HG03025 (cell line): ENCODE results near the gene AP4B1.

Source experiments
- ATAC-seq: cut with Tn5 transposase; IDR thresholded peaks from one replicate; pipeline ENCODE4 v1.9.1; 2021; ENCODE audit warnings: mild to moderate bottlenecking, moderate library complexity; ENCODE audit not compliant: unreplicated experiment, low FRiP score

Gene AP4B1

DNA sequence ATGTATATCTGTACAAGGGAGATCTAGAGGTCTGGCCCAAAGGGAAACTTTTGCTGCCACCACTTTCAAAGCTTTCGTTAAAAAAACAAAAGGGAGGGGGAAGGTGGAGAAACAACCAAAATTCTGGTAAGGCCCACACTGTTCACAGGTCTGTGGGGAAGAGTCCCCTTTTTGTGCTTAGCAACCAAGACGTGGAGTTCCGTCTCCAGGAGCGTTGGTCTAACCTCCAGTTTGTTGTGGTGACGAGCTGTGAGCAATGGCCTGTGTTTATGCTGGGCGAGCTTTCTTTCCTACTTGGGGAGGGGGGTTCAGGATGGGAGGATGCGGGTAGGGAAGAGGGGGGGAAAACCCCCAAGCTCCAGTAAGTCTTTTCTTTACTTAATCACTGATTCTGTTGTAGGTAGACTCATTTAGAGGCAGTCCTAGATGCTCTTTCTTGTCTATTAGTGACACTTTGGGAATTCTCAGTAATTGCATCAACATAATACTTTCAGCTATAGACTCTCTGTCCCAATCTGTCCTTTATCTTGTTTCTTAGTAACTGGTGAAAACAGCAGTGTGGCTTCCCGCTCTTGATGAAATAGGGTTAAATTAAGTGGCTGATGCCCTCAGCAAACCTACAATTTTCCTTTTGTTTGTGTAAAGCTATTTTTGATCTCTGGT is 26.0 kb upstream of the AP4B1 start:
- ATAC-seq, result peak; percentile 10

DNA sequence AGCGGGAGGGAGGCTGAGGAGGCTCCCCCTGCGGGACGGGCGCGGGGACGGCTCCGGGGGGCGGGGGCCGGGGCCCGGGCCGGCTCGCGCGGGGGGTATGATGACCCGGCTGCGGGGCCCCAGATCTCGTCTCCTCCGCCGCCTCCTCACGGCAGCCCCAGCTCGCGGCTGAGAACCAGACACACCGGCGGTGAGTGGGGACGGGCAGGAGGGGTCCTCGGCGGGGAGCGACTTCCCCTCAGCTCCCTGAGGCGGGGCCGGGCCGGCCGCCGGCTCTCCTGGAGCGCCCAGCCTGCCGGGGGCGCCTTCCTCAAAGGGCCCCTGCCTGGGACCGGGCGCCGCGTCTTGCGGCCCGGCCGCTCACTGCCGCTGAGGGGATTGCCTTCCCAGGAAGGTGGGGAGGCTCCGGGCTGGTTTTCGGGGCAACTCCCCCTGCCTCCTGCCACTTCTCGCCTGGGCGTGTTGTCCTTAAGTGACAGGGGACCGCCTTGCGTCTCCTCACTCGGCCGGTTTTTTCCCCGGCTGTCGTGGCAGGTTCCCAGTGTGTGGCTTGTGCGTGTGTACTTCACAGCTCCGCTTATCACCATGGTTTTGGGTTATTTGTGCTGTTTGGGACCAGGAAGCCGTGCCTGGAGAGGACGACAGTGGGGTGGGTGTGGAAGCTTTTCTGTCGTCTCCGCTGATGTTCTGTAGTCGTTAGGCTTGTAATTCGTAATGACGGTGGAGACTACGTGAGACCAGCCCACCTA is 25.3 kb upstream of the AP4B1 start:
- peak; percentile 47 for ATAC-seq

DNA sequence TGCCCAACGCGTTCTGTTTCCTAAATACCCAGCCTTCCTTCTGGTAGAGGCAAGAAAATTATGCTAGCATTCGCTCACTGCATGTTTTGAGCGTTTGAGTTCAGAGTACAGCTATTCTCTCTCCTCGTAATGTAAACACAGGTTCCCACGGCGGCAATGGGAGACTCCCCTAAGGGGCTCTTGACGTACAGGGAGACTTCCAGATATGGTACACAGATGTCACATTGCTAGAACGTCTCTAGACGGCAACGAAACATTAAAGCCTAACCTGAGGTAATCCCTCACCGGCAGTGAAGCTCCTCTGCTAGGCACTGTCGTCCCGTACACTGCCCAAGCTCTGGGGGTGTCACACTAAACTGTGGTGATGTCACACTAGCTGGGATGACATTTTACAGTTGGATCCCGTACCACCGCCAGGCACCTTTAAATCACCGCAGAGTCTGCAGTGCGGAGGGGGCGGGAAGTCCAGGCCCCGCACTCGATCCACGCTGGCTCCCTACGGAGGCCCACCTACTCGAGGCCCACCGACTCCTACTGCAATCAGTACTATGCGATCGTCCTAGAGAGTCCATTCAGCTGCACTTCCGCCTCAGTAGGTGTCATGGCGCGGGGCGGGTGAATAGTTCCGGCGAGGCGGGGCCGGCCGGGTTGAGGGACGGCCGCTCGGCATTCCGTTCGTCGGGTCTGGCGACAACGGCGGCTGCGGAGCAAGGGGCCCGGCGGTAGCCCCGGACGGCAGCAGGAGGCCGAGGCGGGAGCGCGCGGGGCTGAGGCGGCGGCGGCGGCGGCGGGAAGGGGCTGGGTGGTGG is 24.5 kb upstream of the AP4B1 start, which contains the start of gene HIPK1:
Gene HIPK1, plus strand, starts transcription at position 384 of the 809 bp plus-strand sequence.
- ATAC-seq, result peak; percentile 71

DNA sequence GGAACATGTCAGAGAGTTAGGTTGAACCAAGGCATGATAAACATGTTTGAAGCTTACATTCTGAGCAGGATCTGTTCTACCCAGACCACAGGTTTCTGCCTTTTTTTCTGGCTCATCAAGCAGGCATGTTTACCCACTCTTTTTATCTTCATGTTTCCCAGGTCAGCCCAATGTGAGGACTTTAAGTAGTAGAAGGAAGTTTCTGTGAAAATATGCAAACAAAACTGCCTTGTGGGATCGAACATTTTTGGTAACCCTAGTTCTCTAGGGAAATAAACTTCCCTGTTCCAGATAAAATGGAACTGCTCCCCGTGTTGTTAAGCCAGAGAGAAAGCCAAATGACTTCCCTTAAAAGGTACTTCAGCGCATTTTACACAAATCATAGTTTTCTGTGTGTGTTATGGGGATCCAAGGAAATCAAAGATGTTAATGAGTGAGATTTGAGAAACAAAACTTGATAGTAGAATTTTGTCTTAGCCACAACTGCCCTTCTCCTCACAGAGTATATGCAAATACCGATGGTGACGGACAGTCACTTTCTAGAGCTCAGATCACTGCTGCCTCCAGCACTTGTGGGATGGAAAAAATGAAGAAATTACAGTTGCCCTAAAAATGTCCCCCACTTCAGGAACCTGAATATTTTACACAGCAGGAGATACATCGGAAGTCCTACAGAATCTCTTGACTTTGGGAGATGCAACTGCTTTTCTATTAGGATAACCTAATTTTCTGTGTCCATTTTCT is 23.8 kb upstream of the AP4B1 start:
- ATAC-seq, result no peak

DNA sequence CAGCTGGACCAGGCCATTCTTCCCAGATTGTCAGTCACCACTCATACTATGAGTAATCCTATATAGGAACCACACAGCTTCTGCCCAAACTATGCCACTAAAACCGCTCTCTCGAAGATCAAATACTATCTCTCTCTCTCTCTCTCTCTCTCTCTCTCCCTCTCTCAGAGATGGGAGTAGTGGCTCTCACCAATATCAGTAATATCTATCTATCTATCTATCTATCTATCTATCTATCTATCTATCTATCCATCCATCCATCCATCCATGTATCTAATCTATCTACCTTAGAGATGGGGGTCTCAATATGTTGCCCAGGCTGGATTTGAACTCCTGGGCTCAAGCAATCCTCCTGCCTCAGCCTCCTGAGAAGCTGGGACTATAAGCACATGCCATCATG is 19.9 kb upstream of the AP4B1 start:
- no peak for ATAC-seq

DNA sequence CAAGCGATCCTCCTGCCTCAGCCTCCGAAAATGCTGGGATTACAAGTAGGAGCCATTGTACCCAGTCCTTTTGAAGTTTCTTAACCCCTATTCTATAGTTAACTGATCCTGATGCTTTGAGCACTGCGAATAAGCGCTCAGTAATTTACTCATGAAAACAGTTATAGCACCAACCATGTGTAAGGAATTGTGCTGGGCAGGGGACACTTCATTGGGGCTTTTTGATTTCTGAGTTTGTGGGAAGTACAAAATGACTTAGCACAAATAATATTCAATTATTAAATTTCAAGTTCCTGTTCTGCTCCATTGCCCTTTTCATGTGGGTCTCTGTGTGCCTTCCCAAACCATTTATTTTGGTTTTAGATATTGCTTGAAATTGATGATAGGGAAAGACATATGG is 18.4 kb upstream of the AP4B1 start:
- no peak for ATAC-seq

DNA sequence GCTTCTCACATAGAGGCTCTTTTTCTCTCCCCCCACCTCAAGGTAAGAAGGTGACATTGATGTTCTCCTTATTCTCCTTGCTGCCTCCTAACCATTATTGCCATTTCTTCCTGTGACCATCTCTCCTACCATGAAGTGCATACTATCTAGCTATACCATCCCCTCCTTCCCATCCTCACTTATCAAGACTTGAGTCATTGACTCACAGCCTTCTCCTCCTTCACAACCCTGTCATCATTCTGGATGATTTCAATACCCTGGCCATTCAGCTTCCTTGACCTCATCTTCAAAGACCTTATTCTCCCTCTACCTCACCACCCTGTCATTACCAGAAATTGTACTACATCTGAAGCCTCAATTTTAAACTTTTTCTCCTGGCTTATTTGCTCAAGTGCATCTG is 13.6 kb upstream of the AP4B1 start:
- no peak for ATAC-seq

DNA sequence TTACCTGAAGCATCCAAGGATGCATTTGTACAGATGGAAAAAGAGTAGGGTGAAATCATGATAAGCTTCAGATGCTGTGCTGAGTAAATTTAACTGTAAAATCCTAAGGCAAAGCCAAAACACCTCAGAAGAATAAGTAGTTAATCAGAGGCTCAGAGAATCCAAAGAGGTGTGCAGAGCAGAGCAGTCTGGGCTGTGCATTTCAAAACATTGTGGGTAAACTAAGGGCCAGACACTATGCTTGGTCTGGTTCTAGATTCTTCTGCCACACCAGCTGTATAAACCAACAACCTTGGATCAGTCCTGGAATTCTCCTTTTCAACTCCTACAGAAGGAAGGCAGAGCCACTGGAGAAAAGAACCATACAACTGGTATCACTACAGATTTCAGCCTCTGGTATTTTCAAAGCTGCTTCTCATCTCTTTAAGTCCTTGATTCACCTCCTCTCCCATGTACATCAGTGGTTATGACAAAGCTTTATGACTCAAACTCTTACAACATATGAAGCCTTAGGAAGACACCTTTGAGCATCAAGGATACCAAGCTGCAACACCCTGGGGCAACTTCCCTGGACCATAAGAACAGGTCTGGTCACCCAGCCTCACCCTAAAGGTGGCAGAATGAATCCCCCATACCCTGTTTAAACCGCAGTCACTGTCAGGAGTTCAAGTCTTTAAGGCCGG is 12.9 kb upstream of the AP4B1 start:
- no peak for ATAC-seq

DNA sequence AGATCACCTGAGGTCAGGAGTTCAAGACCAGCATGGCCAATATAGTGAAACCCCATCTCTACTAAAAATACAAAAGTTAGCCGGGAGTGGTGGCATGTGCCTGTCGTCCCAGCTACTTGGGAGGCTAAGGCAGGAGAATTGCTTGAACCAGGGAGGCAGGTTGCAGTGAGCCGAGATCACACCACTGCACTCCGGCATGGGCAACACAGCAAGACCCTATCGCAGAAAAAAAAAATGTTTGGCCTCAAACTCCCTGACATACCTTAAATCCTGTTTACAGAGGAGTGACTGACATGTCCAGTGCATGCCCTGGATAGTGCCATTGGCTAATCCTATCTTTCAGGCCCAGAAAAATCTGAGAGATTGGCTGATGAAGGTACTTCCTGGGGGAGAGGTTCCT is 12.4 kb upstream of the AP4B1 start:
- no peak for ATAC-seq

DNA sequence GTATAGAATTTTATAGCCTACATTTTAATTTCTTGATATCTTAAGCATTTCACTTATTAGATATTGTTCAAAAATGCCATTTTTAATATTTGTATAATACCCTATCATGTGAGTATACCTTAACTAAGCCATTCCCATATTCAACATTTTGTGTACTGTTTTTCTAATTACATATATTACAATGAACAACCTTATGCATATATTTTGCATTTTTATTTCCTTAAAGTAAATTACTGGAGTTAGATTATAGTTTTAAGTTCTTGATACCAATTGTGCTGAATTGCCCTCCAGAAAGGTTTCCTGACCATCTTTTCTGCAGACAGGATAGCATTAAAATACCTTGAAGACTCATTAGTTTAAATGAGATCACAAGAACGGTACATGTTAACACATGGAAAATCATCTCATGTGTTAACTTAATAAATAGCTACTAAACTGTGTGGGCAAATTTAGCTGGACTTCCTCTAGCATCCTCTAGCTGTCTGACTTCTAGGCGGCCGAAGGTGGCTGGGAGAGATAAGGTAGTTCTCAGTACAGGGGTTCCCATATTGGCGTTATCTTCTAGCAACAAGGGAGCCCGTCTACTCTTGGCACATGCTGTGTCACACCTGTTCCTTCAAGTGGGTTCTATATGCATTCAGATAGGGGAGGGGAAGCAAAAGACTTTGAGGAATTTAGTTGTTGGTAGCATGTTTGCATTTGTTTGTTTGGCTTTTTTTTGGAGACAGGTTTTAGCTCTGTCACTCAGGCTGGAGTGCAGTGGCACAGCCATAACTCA is 9.5 kb upstream of the AP4B1 start:
- ATAC-seq, result no peak

DNA sequence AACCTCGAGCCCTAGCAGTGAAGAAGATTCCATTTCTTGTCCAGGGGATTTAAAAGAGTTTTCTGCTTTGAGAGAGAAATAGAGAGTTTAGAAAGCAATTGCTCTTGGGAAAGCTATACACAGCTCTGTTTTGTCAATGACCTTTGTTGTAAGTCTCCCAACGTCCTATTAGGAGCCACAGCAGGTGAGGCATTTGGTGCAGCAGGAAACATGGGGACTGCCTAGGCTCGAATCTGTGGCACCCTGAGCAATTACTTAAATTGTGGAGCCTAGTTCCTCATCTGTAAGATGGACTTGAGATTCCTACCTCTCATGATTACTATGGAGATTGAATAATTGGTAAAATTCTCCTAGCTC is 8.7 kb upstream of the AP4B1 start:
- ATAC-seq, result no peak

DNA sequence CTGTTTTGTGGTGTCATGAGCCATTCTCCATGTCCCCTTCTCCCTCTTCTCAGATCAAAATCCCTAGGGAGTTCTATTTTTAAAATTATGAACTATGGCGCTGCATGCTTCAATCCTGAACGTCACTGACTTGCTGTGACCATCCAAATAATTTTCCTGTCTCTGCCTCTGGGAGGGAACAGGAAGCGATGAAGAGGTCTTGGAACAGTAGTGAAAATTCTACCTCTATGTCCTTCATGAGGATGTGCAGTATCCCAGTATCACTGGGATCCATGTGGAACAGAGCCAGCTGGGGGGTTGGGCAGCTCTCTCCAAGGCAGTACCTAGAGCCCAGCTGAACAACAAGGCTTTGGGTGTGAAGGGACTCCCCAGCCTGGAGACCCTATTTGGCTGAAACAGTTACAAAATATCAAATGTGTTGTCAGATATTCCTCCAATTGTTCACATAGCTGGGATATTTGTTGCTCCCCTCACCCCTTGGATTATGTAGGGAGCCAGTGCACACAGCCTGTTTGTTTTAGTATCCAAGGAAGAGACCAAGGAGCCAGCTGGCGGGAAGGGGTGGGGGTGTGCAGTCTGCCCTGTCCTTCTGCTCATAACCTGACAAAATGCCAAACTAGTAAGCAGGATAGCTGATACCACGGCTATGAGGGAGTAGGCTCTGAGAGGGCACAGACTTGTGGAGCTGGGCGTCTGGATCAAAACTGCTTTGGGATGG is 8.2 kb upstream of the AP4B1 start:
- no peak for ATAC-seq

DNA sequence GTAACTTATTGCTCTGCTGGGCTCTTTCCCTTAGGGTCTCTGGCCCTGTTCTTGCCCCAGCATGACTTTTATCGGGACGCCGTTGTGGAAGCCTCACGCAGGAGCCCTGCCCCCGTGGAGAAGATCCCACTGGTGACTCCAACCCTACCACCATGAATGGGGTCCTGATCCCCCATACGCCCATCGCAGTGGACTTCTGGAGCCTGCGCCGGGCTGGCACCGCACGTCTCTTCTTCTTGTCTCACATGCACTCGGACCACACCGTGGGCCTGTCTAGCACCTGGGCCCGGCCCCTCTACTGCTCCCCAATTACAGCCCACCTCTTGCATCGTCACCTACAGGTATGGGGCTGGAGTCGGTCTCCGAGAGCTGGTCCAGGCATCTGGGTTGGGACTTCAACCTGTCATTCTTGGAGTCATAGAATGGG is 849 bp upstream of the AP4B1 start:
- ATAC-seq, result peak; percentile 2

DNA sequence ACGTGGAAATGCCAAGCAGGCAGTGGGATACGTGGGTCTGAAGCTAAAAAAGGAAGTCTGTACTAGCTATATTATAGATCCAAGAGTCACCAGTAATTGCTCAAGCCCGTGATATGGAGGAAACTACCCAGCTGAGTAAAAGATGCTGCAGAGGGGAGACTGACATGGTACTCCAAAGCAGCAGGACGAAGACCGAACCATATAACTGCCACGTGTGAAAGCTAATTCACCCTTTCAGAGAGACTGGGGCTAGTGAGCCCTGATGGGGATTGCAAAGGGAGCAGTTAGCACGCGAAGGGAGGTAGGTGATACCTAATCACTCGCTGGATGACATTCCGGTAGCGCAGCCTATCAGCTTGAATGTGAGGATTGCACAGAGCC is 316 bp downstream of the AP4B1 start:
- ATAC-seq, result peak; percentile 29

DNA sequence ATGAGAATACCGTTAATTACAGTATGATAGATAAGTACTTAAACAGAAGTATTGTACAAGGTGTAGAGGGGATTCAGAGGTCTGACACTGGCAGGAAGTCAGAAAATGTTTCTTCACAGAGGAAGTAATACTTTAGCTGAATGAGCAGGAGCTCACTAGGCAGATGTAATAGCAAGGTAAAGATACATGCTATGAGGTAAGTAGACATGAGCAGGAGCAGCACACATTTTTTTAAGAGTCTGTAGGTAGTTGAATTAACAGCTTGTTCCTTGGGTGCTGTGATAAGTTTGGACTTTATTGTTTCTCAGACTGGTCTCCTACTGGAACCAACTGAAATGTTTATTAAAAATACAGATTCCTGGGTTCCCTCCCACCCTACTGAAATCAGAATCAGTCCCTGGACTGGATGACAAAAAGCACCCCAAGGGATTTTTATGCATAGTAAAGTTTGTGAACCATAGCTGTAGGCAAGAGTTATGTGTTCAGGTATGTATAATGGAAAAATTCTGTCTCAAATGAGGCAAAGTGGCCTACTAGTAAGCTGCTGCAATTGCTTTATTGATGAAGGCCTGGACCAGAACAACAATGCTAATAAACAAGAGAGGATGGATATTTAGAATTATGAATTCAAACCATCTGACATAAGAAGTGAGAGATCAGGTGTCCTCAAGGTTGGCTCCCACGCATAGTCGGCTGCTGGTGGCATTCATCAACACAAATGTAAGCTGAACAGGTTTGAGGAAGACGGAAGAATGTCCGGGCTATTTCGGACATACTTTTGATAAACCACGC is 902 bp downstream of the AP4B1 start:
- no peak for ATAC-seq

DNA sequence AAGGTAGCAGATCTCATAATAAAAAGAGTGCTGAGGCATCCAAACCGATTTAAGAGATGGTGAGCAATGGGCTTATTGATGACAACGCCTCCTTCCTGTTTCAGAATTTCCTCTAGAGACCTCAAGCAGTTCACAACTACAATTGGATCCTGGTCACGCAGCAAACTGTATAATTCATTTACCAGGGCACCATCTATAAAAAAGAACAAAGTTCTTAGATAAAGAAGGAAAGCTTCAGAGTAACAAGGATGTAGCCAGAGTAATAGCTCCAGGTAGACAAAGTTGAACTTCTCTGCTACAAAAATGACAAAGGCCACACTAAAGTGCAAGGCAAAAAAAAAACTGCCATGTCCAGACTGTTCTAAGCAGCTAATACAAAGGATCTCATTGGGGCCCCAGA is 3.4 kb downstream of the AP4B1 start:
- ATAC-seq, result no peak

DNA sequence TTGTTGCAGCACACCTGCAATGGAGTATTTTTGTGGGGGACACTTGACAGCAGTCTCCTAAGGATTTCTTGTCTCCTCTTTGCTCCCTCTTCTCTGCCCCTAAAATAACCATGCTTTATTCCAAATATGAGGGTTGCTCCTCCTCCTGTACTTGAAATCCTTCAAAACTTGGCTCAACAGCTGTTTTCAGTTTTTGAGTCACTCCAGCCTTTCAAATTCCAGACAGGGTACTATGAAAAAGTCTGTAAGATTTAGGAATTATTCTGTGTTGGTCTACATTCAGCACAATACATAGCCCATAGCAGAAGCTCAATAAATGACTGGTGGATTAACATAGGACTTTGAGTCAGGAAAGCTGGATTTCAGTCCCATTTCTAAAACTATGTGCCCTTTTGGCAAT is 5.5 kb downstream of the AP4B1 start:
- ATAC-seq, result no peak

DNA sequence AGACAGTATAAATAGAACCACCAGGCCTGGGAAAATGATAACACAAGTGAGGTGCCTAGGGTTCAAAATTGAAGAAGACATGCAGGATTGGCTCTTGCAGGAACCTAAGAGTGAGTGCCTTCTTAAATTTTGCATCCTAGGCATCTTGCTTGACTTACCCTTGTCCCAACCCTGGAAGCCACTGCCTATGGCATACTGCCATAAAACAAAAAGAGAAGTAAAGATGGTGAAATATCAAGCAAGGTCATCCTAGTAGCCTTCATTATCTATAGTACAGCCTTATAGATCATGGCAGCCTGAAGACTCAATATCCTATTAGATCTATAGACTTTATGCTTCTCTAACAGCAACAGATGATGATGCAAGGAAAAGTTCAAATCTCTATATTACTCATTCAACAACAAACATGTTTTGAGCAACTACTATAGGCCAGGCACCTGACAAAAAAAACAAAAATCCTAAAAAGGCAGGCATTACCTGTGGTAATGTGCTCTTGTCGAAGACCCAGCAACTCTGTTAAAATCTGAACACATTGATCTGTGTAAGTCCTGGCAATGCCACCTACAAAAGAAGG is 6.3 kb downstream of the AP4B1 start:
- no peak for ATAC-seq
